Suprapubic skin (tissue), 4 donors: Measurements from ENCODE around the gene GYPC. TPM values are rescaled to one million over a fixed set of nuclear protein-coding genes. Genes with fewer than 3 reads are reported as not detected.

Experiments
- DNase-seq, 2 donors: peaks; one replicate each; pipeline ENCODE4 v3.0.0-alpha.2; 2019; ENCODE audit warnings: low spot score in 2 of 2
- H3K27ac ChIP-seq: fragments of 200-600 bp; sonication (generic); one replicate; pipeline ENCODE4 v1.5.1; 2019
- H3K27me3 ChIP-seq: fragments of 200-600 bp; sonication (generic); one replicate; pipeline ENCODE4 v1.5.1; 2019
- H3K36me3 ChIP-seq: fragments of 200-600 bp; sonication (generic); one replicate; pipeline ENCODE4 v1.5.1; 2019
- H3K4me1 ChIP-seq: fragments of 200-600 bp; sonication (generic); one replicate; pipeline ENCODE4 v1.5.1; 2019
- H3K4me3 ChIP-seq: fragments of 200-600 bp; sonication (generic); one replicate; pipeline ENCODE4 v1.5.1; 2019; ENCODE audit warnings: mild to moderate bottlenecking
- H3K9me3 ChIP-seq: fragments of 200-600 bp; sonication (generic); one replicate; pipeline ENCODE4 v1.5.1; 2019
- EP300 ChIP-seq: sonication (generic); formaldehyde crosslinking; IDR thresholded peaks from one replicate; pipeline ENCODE4 v1.6.1; 2017; ENCODE audit warnings: antibody characterized with exemption
- POLR2A ChIP-seq, 2 donors: fragments of 450-650 bp; IDR thresholded peaks; one replicate each; pipeline ENCODE4 v1.6.1; 2017; ENCODE audit warnings: antibody characterized with exemption in 2 of 2, mild to moderate bottlenecking in 2 of 2, moderate library complexity in 2 of 2
- POLR2AphosphoS5 ChIP-seq, 3 donors: sonication (generic); formaldehyde crosslinking; IDR thresholded peaks; one replicate each; pipeline ENCODE4 v1.6.1; 2017; ENCODE audit warnings: antibody characterized with exemption in 3 of 3
- WGBS: methylation state at CpG from one replicate; pipeline ENCODE4 v1.1.5; 2018; 5-methylcytosine and 5-hydroxymethylcytosine counted together
- total RNA-seq, 4 donors: library from RNA; depleted of rRNA; stranded (reverse); fragments of >200 nt; gene quantifications; one replicate each; pipeline ENCODE4 v1.1.0, GENCODE V29; 2016
- TF ChIP-seq, protein P1 (sequence below), 2 donors: fragments of 200-600 bp in 1 of 2; fragments of 450-650 bp in 1 of 2; sonication (generic) in 1 of 2; IDR thresholded peaks; one replicate each; pipeline ENCODE4 v1.5.1; 2016 to 2019; ENCODE audit warnings: antibody characterized with exemption in 2 of 2, mild to moderate bottlenecking in 1 of 2, moderate library complexity in 1 of 2

The GYPC gene
- total RNA-seq, 4 donors from 2014 or later: 21.3 to 43.7 (median 32.1) TPM

DNA sequence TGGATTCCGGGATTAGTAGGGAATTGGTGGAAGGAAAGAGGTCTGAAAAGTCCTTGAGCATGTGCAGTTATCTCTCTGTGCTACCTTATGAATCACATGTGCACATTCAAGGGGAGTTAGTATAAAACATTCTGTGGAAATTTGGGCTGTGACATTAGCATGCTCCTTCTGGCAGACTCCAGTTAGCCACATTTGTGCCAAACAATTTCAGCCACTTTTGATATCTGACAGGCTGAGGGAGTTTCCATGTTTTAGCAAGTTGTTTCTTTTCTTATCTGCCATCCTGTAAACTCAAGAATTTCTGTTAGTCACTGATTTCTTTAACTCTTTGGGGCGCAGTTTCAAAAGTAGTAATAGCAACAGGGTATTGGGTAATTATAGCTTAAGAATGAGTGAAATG lies 28.3 kb upstream of the GYPC start:
- Histone ChIP-seq H3K9me3 (no peaks in the 10 kb centered on the region), H3K27me3 (no peaks in the 10 kb centered on the region), H3K36me3 (no peaks in the 10 kb centered on the region), H3K4me3 (no peak overlapping the region), H3K27ac (no peak overlapping the region), H3K4me1 (no peaks in the 10 kb centered on the region)
- DNase-seq: no peak
- TF ChIP-seq POLR2A (IDR thresholded peaks at IDR 0.05) (no peak), EP300 (no peak)
- TF ChIP-seq, protein P1, sequence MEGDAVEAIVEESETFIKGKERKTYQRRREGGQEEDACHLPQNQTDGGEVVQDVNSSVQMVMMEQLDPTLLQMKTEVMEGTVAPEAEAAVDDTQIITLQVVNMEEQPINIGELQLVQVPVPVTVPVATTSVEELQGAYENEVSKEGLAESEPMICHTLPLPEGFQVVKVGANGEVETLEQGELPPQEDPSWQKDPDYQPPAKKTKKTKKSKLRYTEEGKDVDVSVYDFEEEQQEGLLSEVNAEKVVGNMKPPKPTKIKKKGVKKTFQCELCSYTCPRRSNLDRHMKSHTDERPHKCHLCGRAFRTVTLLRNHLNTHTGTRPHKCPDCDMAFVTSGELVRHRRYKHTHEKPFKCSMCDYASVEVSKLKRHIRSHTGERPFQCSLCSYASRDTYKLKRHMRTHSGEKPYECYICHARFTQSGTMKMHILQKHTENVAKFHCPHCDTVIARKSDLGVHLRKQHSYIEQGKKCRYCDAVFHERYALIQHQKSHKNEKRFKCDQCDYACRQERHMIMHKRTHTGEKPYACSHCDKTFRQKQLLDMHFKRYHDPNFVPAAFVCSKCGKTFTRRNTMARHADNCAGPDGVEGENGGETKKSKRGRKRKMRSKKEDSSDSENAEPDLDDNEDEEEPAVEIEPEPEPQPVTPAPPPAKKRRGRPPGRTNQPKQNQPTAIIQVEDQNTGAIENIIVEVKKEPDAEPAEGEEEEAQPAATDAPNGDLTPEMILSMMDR (IDR thresholded peaks at IDR 0.05): no peak
- WGBS: 48% methylated on average over 2 of the region's 2 CpGs

DNA sequence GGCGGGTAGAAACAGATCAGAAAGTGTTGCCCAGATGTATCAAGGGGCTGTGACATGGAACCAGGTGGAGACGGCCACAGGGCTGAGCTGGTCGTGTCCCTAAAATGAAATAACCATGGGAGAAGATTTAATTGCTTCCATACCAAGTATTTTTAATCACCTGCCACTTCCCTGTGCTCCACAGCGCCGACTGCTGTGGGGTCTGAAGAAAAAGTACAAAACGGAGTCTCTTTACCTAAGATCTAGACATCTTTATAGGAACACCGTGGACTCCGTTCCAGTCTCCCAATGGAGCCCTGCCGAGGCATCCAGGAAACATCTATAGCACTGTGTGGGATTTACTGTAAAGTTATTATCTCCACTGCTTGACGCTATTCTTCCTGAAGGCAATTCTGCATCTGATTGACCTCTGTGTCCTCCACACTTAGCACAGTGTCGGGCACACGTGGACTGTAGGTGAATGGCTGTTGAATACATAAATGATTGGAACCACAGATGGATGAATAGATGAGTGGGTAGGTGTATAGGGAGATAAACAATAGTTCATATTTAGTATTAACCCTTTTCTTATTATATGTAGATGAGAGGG lies 21.6 kb upstream of the GYPC start:
- TF ChIP-seq POLR2A (IDR thresholded peaks at IDR 0.05): no peak
- Histone ChIP-seq H3K4me1 (no peaks in the 10 kb centered on the region), H3K9me3 (no peaks in the 10 kb centered on the region), H3K4me3 (no peak overlapping the region), H3K27me3 (no peaks in the 10 kb centered on the region), H3K36me3 (no peaks in the 10 kb centered on the region), H3K27ac (no peak overlapping the region)
- WGBS: 50% methylated on average over 12 of the region's 12 CpGs
- DNase-seq: no peak

DNA sequence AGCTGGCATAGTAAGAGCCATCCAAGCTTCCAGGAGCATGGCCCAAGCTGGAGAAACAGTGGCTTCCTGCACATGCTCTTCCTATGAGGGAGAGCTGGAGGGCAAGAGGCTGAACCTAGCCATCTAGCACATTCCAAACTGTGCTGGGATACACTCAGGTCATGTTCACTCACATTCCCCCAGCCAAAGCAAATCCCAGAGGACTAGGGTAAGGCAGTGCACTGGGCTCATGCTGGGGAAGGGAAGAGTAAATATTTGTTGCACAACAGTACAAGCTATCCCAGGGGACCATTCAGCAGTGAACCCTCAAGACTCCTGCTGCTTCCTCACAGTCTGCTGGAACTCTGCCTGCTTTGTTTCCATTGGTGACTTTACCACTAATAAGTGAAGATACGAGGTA lies 20.7 kb upstream of the GYPC start:
- Histone ChIP-seq H3K36me3 (no peaks in the 10 kb centered on the region), H3K27ac (no peak overlapping the region), H3K27me3 (no peaks in the 10 kb centered on the region), H3K4me1 (no peaks in the 10 kb centered on the region), H3K4me3 (no peak overlapping the region), H3K9me3 (no peaks in the 10 kb centered on the region)
- DNase-seq: no peak
- TF ChIP-seq POLR2AphosphoS5 (IDR thresholded peaks at IDR 0.05): no peak
- no peak for TF ChIP-seq EP300
- TF ChIP-seq POLR2A (IDR thresholded peaks at IDR 0.05): no peak
- TF ChIP-seq, protein P1 (IDR thresholded peaks at IDR 0.05): no peak
- WGBS: 51% methylated on average over 1 of the region's 1 CpG

DNA sequence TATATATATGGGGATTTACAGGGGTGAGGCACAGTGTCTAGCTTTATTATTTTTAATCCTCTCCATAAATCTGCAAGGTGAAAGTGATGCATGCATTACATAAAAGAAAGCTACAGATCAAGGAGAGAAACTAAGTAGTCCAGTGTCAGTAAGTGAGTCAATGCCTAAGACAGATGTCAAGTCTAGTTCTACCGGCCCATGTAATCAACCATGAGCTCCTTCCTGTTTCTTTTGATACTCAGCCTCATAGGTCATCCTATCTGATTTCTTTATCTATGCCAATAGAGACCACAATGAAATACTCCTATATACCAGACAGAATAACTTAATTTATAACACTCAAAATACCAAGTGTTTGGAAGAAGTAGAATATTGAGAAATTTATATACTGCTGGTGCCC lies 20.2 kb upstream of the GYPC start:
- no peaks in the 10 kb centered on the region for H3K27me3 ChIP-seq
- H3K4me1 ChIP-seq: no peaks in the 10 kb centered on the region
- 56% methylated on average over 1 of the region's 1 CpG for WGBS
- TF ChIP-seq EP300: no peak
- TF ChIP-seq, protein P1 (IDR thresholded peaks at IDR 0.05): no peak
- TF ChIP-seq POLR2A (IDR thresholded peaks at IDR 0.05): no peak
- no peak for TF ChIP-seq POLR2AphosphoS5 (IDR thresholded peaks at IDR 0.05)
- H3K36me3 ChIP-seq: no peaks in the 10 kb centered on the region
- DNase-seq: no peak
- no peak overlapping the region for H3K4me3 ChIP-seq
- H3K9me3 ChIP-seq: no peaks in the 10 kb centered on the region
- H3K27ac ChIP-seq: no peak overlapping the region

DNA sequence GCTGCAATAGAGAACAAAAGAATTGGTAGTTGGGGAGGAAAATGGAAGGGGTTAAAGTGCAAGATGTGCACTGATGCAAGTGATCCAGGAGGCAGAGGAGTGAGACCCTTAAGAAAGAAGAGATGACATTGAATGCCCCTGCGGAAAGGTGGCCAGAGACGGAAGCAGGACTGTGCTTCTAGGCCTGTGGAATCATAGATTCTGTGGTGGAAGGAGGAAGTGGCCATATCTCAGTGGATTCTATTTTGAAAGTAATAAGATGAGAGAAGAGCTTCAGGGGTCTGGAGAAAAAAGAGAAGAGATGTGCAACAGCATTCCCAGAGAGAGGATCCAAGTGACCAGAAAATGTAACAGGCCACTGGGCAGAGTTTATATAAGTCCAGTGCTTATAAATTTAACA lies 18.6 kb upstream of the GYPC start:
- Histone ChIP-seq H3K27me3 (no peaks in the 10 kb centered on the region), H3K9me3 (no peaks in the 10 kb centered on the region), H3K4me1 (no peaks in the 10 kb centered on the region), H3K36me3 (no peaks in the 10 kb centered on the region), H3K4me3 (no peak overlapping the region), H3K27ac (no peak overlapping the region)
- DNase-seq: peak in 1 of 2 donors; percentile 31
- 91% methylated on average over 2 of the region's 2 CpGs for WGBS
- TF ChIP-seq POLR2A (IDR thresholded peaks at IDR 0.05): no peak
- TF ChIP-seq, protein P1 (IDR thresholded peaks at IDR 0.05): no peak
- TF ChIP-seq POLR2AphosphoS5 (IDR thresholded peaks at IDR 0.05): no peak
- no peak for TF ChIP-seq EP300

DNA sequence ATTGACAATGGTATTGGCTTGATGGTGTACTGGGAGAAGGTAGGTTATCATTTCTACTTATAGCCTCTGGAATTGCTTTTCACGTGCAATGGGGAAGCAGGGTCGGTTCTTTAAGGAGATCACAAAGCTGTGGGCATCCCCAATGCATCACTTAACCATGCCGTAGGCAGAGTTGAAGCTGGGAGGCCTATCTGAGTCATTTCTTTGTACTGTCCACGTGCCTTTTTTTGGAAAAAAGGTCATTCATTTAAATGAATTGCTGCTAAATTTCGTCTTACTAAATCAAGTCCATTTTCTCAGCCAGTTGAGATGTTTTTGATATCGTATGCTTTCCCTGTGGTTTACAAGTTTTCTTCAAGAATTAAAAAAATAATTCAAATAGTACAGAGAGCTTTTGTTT lies 17.2 kb upstream of the GYPC start:
- Histone ChIP-seq H3K9me3 (no peaks in the 10 kb centered on the region), H3K36me3 (no peaks in the 10 kb centered on the region), H3K4me1 (no peaks in the 10 kb centered on the region), H3K27ac (no peak overlapping the region), H3K4me3 (no peak overlapping the region), H3K27me3 (no peaks in the 10 kb centered on the region)
- DNase-seq: peak in 1 of 2 donors; percentile 21
- 78% methylated on average over 6 of the region's 6 CpGs for WGBS
- TF ChIP-seq POLR2A (IDR thresholded peaks at IDR 0.05): no peak
- TF ChIP-seq EP300: no peak
- TF ChIP-seq, protein P1 (IDR thresholded peaks at IDR 0.05): no peak
